Activated gamma-delta T cell (primary cell): ENCODE results near the gene NPR1.
A peak's percentile ranks its signal among the peaks of the same experiment; 100 is the strongest.
"Not testable (repeated sequence)": the region's sequence is repeated elsewhere in the genome, so short reads cannot be mapped to it uniquely, and the experiment has no call there.

Experiments
- DNase-seq: peaks from one replicate; lab custom pipeline; 2025; lab: John Stamatoyannopoulos, UW
- total RNA-seq, 2 donors: gene quantifications; one replicate each; lab custom pipeline; 2026; lab: John Stamatoyannopoulos, UW

Gene NPR1
- total RNA-seq = 0.20 to 0.44 reads per million in 2 donors

DNA sequence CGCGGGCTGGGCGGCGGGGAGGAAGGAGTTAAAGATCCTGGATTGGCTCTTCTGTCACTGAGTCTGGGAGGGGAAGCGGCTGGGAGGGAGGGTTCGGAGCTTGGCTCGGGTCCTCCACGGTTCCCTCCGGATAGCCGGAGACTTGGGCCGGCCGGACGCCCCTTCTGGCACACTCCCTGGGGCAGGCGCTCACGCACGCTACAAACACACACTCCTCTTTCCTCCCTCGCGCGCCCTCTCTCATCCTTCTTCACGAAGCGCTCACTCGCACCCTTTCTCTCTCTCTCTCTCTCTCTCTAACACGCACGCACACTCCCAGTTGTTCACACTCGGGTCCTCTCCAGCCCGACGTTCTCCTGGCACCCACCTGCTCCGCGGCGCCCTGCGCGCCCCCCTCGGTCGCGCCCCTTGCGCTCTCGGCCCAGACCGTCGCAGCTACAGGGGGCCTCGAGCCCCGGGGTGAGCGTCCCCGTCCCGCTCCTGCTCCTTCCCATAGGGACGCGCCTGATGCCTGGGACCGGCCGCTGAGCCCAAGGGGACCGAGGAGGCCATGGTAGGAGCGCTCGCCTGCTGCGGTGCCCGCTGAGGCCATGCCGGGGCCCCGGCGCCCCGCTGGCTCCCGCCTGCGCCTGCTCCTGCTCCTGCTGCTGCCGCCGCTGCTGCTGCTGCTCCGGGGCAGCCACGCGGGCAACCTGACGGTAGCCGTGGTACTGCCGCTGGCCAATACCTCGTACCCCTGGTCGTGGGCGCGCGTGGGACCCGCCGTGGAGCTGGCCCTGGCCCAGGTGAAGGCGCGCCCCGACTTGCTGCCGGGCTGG is at the start of gene NPR1:
TSS of gene NPR1 (plus strand) at position 170 of the 818 bp plus-strand sequence. CDS start at position 591, 421 bp downstream.
- DNase-seq = no peak

DNA sequence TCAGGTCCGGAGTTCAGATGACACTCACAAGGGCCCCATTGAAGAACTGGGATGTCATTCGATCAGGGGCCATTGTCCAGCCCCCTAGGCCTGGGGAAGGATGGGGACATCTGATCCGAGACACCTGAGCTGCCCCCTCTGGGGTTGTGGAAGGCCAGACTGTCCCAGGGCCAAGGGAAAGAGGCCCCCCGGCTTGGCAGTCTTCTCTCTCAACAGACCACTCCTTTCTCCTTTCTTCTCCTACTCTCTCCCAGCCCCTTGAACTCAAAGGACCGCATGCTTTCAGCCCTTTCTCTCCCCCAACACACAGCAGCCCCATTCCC is 49.2 kb upstream of the NPR1 start:
- DNase-seq = no peak

DNA sequence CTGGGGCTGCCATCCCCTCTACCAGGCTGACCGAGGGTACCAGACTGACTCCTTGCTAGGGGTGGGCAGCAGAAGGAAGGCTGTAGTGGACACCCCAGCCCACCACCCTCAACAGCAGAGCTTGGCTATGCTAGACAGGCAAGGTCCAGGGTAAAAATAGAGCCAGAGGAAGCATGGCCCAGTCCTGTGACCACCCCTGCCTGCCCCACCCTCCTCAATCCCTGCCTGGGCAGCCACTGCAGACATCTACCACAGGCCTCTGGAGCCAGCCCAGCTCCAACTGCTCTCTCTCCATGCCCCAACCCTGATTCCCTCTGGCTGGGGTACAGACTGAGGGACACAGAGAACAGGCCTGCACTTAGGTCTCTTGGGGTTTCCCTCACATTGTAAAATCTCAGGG is 48.5 kb upstream of the NPR1 start:
- no peak for DNase-seq

DNA sequence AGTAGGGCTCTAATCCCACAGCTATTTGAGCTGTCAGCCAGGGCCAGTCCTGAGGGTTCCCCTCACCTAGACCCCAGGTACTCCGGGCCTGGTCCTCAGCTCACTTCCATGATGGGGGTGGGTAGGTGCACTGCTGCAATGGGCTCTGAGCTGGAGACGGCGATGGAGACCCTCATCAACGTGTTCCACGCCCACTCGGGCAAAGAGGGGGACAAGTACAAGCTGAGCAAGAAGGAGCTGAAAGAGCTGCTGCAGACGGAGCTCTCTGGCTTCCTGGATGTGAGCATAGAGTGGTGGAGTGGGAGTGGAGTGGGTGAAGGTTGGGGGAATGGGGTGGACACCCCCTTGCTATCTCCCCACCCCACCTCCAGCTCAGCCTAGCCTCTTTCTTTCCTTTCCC is 48.1 kb upstream of the NPR1 start:
- DNase-seq = no peak

DNA sequence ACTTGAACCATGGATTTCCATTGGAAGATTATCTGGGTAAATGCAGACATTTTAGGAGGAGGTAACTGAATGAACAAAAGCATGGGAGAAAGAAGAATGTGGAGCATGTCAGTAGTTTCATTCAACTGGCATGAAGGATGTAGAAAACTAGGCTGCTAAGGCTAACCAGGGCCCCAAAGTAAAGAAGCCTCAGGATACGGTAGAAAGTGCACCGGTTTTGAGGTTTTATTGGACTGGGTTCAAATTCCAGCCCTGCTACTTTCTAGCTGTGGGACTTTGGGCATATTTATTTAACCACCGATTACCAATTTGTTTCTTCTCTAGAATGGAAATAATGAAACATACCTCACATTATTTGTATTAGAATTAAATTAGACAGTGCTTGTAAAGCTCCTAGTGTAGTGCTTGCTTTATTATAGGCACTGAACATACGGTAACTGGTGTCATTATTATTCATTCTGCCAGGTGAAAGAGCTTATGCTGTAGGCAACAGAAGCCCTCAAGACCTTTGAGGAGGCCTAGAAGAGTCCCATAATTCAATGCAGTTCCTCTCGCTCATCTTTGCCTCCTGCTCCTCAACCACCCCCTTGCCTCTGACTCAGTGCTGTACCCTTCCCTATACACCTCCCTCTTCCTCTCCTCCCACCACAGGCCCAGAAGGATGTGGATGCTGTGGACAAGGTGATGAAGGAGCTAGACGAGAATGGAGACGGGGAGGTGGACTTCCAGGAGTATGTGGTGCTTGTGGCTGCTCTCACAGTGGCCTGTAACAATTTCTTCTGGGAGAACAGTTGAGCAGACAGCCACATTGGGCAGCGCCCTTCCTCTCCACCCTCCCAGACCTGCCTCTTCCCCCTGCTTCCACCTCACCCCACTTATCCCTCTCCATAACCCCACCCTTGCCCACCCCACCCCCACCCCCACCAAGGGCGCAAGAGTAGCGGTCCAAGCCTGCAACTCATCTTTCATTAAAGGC is 47.2 kb upstream of the NPR1 start:
- DNase-seq = no peak

DNA sequence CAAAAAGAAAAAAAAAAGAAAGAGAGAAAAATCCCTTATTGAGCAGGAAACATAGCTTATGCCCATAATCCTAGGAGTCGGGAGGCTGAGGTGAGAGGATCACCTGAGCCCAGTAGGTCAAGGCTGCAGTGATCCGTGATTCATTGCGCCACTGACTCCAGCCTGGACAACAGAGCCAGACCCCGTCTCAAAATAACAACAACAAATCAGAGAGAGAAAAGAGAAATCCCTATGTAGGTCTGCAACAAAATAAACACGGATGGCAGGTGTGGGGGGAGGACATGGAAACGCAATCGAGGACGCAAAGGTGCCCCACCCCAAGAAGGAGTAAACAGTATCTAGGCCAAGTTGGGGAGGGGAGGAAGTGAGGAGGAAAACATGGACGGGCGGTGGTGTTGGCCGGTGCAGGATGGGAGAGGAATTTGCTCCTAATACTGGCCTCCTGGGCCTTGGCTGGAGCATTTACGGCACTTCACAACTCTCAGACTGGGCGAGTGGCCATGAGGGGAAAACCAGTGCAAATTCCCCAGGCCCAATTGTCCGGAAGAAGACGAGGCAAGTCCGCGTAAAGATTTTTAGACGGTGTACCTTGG is 45.2 kb upstream of the NPR1 start:
- DNase-seq = no peak

DNA sequence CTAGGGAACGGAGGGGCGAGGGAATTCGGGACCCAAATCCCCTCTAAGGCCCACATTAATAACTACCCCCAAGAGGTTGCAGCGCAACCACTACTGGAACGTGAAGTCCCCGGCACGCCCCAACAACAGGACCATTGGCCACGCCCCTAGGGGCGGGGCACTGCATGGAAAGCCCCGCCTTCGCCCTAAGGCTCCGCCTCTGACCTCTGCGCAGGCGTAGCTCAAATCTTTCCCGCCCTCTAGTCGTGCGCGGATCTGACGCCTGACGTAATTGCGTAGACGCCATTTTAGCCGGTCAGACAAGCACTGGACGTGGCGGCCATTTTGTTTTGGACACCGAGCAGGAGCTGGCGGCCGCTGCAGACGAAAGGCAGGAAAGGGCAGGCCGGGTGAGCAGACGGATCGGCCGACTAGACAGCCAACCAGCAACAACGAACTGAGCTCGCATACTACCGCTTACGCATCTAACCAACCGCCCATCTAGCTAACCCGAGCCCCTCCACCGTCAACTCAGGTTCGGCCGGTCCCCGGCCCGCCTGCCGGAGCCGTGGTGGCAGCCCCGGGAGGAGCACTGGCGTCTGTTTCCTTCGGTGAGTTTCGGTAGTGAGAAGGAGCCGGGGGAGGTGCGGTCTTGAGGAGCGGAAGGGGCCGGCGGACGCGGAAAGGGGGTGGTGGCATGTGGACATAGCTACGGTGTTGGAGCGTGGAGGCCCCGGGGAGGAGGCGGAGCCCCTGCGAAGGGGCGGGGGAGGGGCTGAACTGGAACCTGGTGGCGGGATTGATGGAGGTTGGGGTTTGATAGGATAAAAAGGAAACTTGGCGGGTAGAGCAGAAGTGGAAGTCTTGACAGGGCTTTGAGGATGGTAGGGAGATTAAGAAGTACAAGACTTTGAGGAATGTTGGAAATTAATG is 44.5 kb upstream of the NPR1 start, which contains the start of gene CHTOP:
TSS of gene CHTOP (plus strand) at position 313 of the 912 bp plus-strand sequence. CDS start 2,523 bp downstream, outside the sequence.
- peak; percentile 72 for DNase-seq

DNA sequence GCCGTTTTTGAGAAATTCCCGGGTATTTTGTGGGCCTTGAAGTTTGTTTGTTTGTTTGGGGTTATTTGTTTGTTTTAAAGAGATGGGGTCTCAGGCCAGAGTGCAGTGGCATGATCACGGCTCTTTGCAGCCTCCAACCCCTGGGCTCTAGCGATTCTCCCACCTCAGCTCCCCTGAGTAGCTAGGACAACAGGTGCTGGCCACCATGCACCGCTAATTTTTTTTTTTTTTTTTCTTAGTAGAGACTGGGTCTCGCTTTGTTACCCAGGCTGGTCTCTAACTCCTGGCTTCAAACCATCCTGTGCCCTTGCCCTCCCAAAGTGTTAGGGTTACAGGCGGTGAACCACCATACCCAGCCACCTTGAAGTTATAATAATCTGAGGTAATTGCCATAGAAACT is 42.6 kb upstream of the NPR1 start:
- DNase-seq = no peak

DNA sequence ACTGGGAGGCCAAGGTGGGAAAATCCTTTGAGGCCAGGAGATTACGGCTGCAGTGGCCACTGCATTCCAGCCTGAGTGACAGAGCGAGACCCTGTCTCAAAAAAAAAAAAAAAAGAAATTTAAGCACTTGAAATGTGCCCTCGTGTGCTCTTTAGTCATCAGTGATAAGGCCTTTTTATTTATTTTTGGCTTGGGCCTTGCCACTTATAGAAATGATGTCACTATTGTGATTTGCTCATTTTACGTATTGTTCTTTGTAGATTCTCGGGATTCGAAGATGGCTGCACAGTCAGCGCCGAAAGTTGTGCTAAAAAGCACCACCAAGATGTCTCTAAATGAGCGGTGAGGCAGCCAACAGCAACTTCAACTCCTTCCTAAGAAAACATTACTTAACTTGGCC is 42.2 kb upstream of the NPR1 start:
- no peak for DNase-seq

DNA sequence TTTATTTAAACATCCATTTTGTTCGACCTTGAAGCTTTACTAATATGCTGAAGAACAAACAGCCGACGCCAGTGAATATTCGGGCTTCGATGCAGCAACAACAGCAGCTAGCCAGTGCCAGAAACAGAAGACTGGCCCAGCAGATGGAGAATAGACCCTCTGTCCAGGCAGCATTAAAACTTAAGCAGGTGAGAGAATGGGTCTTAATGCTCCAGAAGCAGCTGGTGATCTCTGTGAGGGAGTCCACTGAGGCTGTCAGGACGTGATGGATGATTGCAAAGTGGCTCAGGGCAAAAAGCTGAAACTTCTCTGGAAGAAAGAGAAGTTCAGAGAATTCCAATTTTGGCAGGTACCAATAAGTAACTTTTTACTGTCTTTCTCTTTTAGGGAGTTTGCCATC is 40.2 kb upstream of the NPR1 start:
- DNase-seq = no peak

DNA sequence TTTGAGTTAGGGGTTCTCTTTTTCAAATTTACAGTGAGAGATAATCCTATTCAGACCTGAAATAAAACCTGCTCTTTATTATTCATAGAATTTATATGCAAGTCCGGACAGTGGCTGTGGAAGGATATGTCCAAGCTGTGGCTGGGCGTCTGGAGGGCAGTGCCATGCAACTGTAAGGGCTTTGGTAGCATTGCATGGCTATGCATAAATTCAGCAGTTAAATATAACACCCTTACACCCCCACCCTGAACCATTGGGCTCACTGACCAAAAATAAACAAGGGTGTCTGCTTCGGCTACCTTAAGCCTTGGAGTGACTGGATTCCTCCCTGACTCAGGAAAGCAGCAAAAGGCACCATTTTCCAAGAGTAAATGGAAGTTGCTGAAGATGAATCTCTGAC is 39.2 kb upstream of the NPR1 start:
- DNase-seq = no peak

DNA sequence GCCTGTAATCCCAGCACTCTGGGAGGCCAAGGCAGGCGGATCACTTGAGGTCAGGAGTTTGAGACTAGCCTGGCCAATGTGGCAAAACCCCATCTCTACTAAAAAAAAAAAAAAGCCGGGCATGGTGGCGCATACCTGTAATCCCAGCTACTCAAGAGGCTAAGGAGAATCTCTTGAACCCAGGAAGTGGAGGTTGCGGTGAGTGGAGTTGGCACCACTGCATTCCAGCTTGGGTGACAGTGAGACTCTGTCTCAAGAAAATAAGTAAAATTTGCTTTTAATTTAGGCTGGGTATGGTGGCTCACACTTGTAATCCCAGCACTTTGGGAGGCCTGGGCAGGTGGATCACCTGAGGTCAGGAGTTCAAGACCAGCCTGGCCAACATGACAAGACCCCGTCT is 38.3 kb upstream of the NPR1 start:
- DNase-seq = not testable (repeated sequence)

DNA sequence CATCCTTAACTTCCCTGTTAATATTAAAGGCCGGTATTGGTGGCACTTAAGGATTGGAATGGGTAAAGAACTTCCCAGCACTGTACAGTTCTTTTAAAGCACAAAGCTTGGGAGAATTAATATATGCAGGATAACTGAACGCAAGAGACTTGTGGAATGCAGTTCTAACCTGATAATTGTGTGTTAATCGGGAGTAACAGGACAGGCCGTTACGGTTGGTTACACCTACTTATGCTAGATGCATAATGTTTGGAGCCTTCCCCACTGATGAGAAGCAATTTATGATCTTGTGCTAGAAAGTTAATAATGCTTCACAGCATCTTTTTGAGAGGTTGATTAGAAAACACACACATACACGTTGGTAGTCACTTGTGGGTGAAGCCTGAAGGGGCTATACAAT is 37.6 kb upstream of the NPR1 start:
- DNase-seq = no peak

DNA sequence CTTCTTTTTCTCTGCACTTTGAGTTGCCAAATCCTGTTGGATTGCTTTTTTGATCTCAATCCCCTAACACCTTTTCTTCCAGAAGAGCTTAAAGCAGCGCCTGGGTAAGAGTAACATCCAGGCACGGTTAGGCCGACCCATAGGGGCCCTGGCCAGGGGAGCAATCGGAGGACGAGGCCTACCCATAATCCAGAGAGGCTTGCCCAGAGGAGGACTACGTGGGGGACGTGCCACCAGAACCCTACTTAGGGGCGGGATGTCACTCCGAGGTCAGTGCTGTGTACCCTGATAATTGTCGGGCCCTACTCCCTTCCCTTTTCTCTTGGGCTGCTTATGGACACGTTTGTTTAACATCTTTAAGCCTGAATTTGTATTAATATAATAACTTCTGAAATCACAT is 36.3 kb upstream of the NPR1 start:
- DNase-seq = no peak

DNA sequence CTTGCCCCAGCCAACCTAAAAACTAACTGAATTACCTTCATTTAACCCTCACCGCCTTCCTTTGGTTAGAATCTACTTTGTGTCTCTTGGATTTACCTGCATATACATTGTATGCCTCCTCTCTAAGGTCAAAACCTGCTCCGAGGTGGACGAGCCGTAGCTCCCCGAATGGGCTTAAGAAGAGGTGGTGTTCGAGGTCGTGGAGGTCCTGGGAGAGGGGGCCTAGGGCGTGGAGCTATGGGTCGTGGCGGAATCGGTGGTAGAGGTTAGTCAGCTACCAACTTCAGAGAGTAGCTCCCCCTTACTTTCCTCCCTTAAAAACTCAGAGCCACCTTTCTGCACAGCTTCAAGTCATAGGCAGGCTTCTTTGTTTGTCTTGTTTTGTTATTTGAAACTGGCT is 35.4 kb upstream of the NPR1 start:
- no peak for DNase-seq

DNA sequence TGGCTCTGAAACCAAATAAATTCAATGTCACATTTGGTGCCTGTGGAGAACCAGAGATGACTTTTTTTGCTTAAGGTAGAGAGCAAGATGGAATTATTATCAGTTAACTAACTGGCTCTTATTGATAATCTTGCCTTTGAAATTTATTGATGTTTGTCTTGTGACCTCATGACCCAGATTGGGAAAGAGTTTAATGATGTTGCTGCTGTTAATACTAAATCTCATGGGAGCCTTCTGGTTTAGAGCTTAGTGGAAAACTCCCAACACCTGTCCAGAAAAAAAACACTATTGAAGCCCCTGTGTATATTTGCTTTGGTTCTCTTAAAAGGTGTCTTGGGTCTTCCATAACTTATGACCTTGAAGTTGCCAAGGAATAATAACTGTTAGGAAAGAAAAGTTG is 34.7 kb upstream of the NPR1 start:
- no peak for DNase-seq

DNA sequence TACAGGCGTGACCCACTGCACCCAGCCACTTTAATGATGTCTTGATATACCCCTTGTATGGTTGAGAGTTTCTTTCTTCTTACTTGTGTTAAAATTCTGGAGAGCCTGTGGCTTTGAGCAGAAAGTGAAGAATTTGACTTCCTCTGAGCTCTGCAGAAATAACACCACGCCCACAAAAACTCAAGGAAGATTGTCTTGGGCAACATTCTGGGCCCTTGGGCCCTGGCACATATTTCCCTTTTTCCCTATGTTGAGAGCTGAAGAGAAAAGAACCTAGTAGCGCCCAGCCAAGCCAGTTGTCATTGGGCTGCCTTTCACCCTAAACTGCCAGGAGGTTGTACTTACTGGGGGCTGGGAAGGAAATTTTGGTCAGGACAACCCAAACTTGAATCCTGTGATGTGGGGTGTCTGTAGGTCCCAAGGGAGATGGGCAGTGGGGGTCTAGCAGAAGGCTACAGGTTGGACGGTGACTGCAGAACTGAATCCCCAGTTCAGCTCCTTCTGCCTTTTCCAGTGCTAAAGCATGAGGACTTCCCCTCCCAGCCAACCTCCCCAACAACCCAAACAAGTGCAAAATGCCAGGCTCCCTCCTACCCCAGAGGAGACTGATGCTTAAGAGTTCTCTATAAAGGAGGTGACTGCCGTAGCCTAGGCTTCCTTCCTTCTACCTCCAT is 31.7 kb upstream of the NPR1 start:
- DNase-seq = no peak

DNA sequence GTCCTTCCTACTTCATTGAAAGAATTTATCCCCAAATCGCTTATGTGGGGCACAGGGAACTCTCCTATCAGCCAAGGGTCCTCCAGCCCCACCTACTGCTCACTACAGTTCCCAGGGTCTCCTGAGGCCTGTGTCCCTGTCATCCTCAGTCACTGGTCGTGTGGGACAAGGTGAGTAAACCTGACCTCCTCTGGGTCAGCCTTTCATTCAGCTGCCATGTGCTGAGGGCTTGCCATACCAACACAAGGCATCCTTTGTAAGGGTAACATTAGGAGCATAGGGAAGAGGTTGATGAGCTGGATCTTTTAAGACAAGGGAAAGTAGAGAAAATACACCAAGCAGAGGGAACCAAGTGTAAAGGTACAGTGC is 31.2 kb upstream of the NPR1 start:
- DNase-seq = no peak

DNA sequence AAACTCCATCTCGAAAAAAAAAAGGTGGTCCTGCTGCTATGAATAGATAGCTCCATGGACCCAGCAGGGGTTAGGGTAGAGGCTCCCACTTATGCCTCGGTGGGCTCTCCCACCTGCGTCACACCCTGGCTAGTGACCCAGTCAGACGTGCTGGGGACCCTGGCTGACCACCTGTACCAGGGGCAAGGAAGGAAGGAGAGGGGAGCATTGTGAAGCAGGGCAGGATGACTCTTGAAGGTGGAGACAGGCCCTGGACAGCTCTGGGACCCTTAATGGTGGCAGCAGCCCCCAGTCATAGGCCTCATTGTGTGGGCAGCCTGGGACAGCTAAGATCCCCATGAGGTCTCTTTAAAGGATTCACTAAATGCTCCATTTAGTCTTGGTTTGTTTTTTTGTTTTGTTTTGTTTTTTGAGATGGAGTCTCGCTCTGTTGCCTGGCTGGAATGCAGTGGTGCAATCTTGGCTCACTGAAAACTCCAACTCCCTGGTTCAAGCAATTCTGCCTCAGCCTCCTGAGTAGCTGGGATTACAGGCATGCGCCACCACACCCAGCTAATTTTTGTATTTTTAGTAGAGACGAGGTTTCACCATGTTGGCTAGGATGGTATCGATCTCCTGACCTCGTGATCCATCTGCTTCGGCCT is 30.4 kb upstream of the NPR1 start:
- DNase-seq = no peak

DNA sequence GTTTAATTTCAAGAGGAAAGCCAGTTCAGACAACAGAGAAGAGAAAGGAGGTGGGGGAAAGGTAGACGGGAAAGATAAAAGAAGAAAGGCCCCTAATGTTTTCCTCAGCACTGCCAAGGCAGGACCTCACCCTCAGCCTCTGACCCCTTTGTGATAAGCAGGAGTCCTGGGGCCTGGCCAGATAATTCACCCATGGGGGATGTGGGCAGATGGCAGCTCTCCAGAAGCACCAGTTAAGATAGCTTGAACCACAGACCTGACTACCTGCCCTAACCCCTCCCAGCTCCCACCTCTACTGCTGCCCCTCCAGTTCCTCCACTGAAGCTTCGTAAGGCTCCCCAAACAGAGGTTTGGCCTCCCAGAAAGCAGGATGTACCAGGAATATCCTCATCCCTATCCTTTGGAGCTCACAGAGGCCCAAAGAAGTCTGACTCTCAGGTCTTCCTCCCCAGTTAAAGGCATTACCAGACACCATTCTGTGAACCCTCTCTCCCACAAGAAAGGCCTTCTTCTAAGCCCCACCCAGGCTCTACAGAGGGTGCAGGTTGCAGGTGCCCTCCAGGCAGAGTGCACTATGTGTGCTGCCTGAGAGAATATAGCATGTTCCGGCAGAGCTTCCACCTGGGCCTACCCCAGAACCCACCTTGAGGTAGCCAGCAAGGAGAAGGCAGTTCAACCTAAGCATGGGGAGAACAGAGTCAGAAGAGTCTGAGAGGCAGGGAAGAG is 29.2 kb upstream of the NPR1 start:
- DNase-seq = no peak
